K562 (cell line): ENCODE results near the gene DNAJC25. TPM values are rescaled to one million over a fixed set of nuclear protein-coding genes. Genes with fewer than 3 reads are reported as not detected.

ENCODE experiments used
- C11orf30 ChIP-seq: fragments of 450-650 bp; IDR thresholded peaks from 2 replicates; pipeline ENCODE4 v1.6.1; 2016; ENCODE audit warnings: low read depth, mild to moderate bottlenecking
- CBFB ChIP-seq: sonication (generic); formaldehyde crosslinking; IDR thresholded peaks from 2 replicates; pipeline ENCODE4 v1.4.0; 2020; ENCODE audit warnings: mild to moderate bottlenecking, missing genetic modification reagents
- CHD1 ChIP-seq: fragments of 200-600 bp; sonication (generic); IDR thresholded peaks from one replicate; pipeline ENCODE4 v1.6.1; 2012; ENCODE audit warnings: mild to moderate bottlenecking, moderate library complexity, low read length, inconsistent platforms
- EHMT2 ChIP-seq: fragments of 450-650 bp; IDR thresholded peaks from 2 replicates; pipeline ENCODE4 v1.6.1; 2018; ENCODE audit warnings: antibody characterized with exemption
- GTF2E2 ChIP-seq: fragments of 200-800 bp; sonication (Bioruptor generic); IDR thresholded peaks from 2 replicates; pipeline ENCODE4 v1.6.1; 2016; ENCODE audit warnings: missing genetic modification characterization, missing compliant biosample characterization
- KHSRP ChIP-seq: fragments of 450-650 bp; IDR thresholded peaks from 2 replicates; pipeline ENCODE4 v1.6.1; 2017
- KLF13 ChIP-seq: fragments of 450-650 bp; IDR thresholded peaks from 2 replicates; pipeline ENCODE4 v1.6.1; 2016; ENCODE audit warnings: missing genetic modification characterization, low read depth, mild to moderate bottlenecking, missing compliant biosample characterization, moderate library complexity, borderline replicate concordance
- MBD2 ChIP-seq: sonication (generic); IDR thresholded peaks from 2 replicates; pipeline ENCODE4 v1.6.1; 2016; ENCODE audit warnings: low read depth, borderline replicate concordance
- NCOR1 ChIP-seq: fragments of 450-650 bp; IDR thresholded peaks from 2 replicates; pipeline ENCODE4 v1.6.1; 2016; ENCODE audit warnings: mild to moderate bottlenecking, moderate library complexity
- NR0B1 ChIP-seq: fragments of 450-650 bp; IDR thresholded peaks from one replicate; pipeline ENCODE4 v1.6.1; 2018; ENCODE audit warnings: mild to moderate bottlenecking, moderate library complexity; ENCODE audit not compliant: partially characterized antibody
- NUFIP1 ChIP-seq: fragments of 450-650 bp; IDR thresholded peaks from 2 replicates; pipeline ENCODE4 v1.6.1; 2018; ENCODE audit not compliant: partially characterized antibody
- POLR2AphosphoS5 ChIP-seq: IDR thresholded peaks from 2 replicates; pipeline ENCODE4 v1.6.1; 2011; ENCODE audit warnings: mild to moderate bottlenecking, low read depth, low read length, moderate library complexity; ENCODE audit not compliant: control insufficient read depth, insufficient read depth
- SIN3A ChIP-seq, 2 experiments: fragments of 150-350 bp in 1 of 2; IDR thresholded peaks; 2 replicates each; pipeline ENCODE4 v1.6.1; 2011 to 2016; ENCODE audit warnings: borderline replicate concordance in 2 of 2, low read depth in 2 of 2, low read length in 2 of 2, mild to moderate bottlenecking in 2 of 2, moderate library complexity in 2 of 2; ENCODE audit not compliant: control insufficient read depth in 1 of 2
- SMAD2 ChIP-seq: fragments of 150-350 bp; IDR thresholded peaks from 2 replicates; pipeline ENCODE4 v1.6.1; 2014; ENCODE audit warnings: low read depth, mild to moderate bottlenecking, low read length
- SMAD4 ChIP-seq: fragments of 250-450 bp; sonication (Bioruptor Pico); conservative IDR thresholded peaks from 2 replicates; pipeline ENCODE4 v1.8.0; 2021; ENCODE audit warnings: inconsistent platforms, mild to moderate bottlenecking, moderate library complexity
- SMARCB1 ChIP-seq: IDR thresholded peaks from 2 replicates; pipeline ENCODE4 v1.6.1; 2011; ENCODE audit warnings: improper control_type of control experiment, low read depth; ENCODE audit not compliant: insufficient read length
- TARDBP ChIP-seq: fragments of 450-650 bp; IDR thresholded peaks from 2 replicates; pipeline ENCODE4 v1.6.1; 2016
- ZBTB34 ChIP-seq: fragments of 250-450 bp; sonication (Bioruptor Pico); IDR thresholded peaks from 2 replicates; pipeline ENCODE4 v1.8.0; 2021; ENCODE audit warnings: mild to moderate bottlenecking, moderate library complexity
- ZNF121 ChIP-seq: sonication (generic); formaldehyde crosslinking; conservative IDR thresholded peaks from 2 replicates; pipeline ENCODE4 v1.8.0; 2022; ENCODE audit warnings: missing genetic modification reagents
- ZNF175 ChIP-seq: fragments of 200-800 bp; sonication (Bioruptor generic); IDR thresholded peaks from 2 replicates; pipeline ENCODE4 v1.6.1; 2016; ENCODE audit warnings: low read depth, mild to moderate bottlenecking, missing genetic modification characterization, missing compliant biosample characterization
- ZNF512 ChIP-seq: IDR thresholded peaks from 2 replicates; pipeline ENCODE4 v1.6.1; 2016; ENCODE audit warnings: missing genetic modification characterization, missing compliant biosample characterization
- ZNF589 ChIP-seq: fragments of 200-800 bp; sonication (Bioruptor generic); IDR thresholded peaks from 2 replicates; pipeline ENCODE4 v1.6.1; 2016; ENCODE audit warnings: low read depth, missing genetic modification characterization, missing compliant biosample characterization
- ZNF79 ChIP-seq: fragments of 250-450 bp; sonication (Bioruptor Pico); IDR thresholded peaks from 2 replicates; pipeline ENCODE4 v1.4.0; 2020; ENCODE audit warnings: low read depth, mild to moderate bottlenecking, moderate library complexity
- polyA plus RNA-seq, 8 experiments: library from polyadenylated mRNA; depleted of rRNA in 4 of 8; stranded (reverse) in 5 of 8; unstranded in 3 of 8; fragments of >200 nt; fragmentation: Nextera tagmentation in 2 of 8; fragmentation: Illumina TruSeq in 1 of 8; extraction: Ambion mirVana in 2 of 8; extraction: Trizol in 1 of 8; gene quantifications; 2 replicates each; pipeline versions ENCODE4 v1.2.1 to v1.2.3, GENCODE V29; 2011 to 2014; ENCODE audit warnings: inconsistent platforms in 1 of 8, missing spikeins in 1 of 8
- total RNA-seq, 7 experiments: library from RNA; depleted of rRNA in 6 of 7; stranded (reverse); fragments of >200 nt in 6 of 7; fragmentation: Illumina TruSeq in 2 of 7; extraction: Trizol in 2 of 7; gene quantifications; 2 replicates each; pipeline versions ENCODE4 v1.2.1 to v1.2.3, GENCODE V29; 2011 to 2021; ENCODE audit warnings: low replicate concordance in 1 of 7

DNAJC25 gene
- total and polyA plus RNA-seq, 9 of the 15 experiments (the other 6 are each of a cell fraction or from before 2014, with no cell fraction given), result 3.7 to 11.2 (median 7.1) TPM

- no peak for TF ChIP-seq ZNF512 (tag)
- no peak for TF ChIP-seq SMARCB1
- TF ChIP-seq POLR2AphosphoS5, result peak; percentile 92
- TF ChIP-seq ZNF175 (CRISPR knock-in tag), result no peak
- TF ChIP-seq SMAD4 (CRISPR knock-in tag), result peak; percentile 70; the same call in 1 of the 2 replicates
- TF ChIP-seq NR0B1, result no peak
- peak; percentile 82 for TF ChIP-seq C11orf30
- 0 out of 2 replicates have a peak, but pooled peaks have one; percentile 11 for TF ChIP-seq TARDBP
- peak; percentile 75 for TF ChIP-seq CHD1
- TF ChIP-seq NUFIP1, result no peak
- TF ChIP-seq SMAD2, result no peak
- TF ChIP-seq ZNF79 (CRISPR knock-in tag), result no peak
- TF ChIP-seq NCOR1, result 0 out of 2 replicates have a peak, but pooled peaks have one; percentile 28
- no peak for TF ChIP-seq ZNF121 (CRISPR knock-in tag)
- no peak for TF ChIP-seq ZNF589 (CRISPR knock-in tag)
- no peak for TF ChIP-seq ZBTB34 (CRISPR knock-in tag)
- TF ChIP-seq GTF2E2, result no peak
- no peak for TF ChIP-seq EHMT2
- TF ChIP-seq KLF13 (tag), result no peak
- TF ChIP-seq MBD2, result peak; percentile 63; the same call in 1 of the 2 replicates
- no peak for TF ChIP-seq KHSRP
- no peak; the same call in 1 of the 2 replicates for TF ChIP-seq CBFB (CRISPR knock-in tag)
- peak in 1 of 2 experiments; percentile 7; a peak in 3 of 4 replicates for TF ChIP-seq SIN3A (IDR thresholded peaks at IDR 0.05; ENCODE audit: borderline replicate concordance in 2 of 2, control insufficient read depth in 1 of 2, low read depth in 2 of 2, low read length in 2 of 2)
These were observed at the start of gene DNAJC25 (continued) for GRCh38 chr9:111631214-111631971.
